ENCODE measurements around the gene REXO4. TPM values are rescaled to one million over a fixed set of nuclear protein-coding genes. Genes with fewer than 3 reads are reported as not detected.

REXO4 gene
- total and polyA plus RNA-seq, 4 donors, result 7.4 to 12.1 (median 9.1) TPM

DNA sequence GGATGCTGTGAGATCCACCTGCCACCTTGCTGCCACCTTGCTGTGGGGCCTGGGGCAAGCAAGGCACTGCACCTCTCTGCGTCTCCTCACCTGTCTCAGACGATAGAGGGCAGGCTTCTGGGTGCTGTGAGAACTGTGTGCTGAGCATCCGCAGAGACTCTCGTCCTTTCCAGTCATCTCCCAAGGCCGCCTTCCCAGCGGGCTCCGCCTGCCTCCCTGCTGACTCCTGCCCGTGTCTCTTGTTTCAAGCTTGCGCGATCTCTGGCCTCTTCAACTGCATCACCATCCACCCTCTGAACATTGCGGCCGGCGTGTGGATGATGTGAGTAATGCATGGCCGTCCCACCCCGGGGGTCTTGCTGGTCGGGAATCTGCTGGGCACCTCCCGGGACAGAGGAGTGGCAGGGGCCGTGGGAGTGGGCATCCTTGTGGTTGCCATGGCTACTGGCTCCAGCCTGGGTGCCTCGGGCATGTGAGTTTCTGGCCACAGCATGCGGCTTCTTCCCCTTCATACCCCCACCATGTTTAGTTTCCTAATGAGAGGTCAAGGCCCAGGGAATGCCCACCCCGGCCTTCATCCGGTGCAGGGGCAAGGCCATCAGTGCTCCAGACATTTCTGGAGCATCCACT lies 45.5 kb upstream of the REXO4 start:
- H3K36me3 ChIP-seq (ENCODE audit: control insufficient read depth in 4 of 4, insufficient read depth in 3 of 4, low read depth in 1 of 4, low read length in 3 of 4), result peaks cover 2 to 14% (median 12%) of the 10 kb centered on the region in 4 donors
- 93% methylated on average over 22 of the region's 22 CpGs for WGBS

More for the DNA sequence above, 45.5 kb upstream of the REXO4 start:
- no peak overlapping the region for H3K4me3 ChIP-seq (ENCODE audit: low read depth in 1 of 3, low read length in 3 of 3)
- no peak overlapping the region for H3K27ac ChIP-seq (ENCODE audit: low read depth in 1 of 2, low read length in 2 of 2)
- DNase-seq (ENCODE audit: low spot score), result no peak
- TF ChIP-seq RAD21 (IDR thresholded peaks at IDR 0.05), result no peak
- TF ChIP-seq SP1 (IDR thresholded peaks at IDR 0.05), result no peak
- no peak for TF ChIP-seq JUND (IDR thresholded peaks at IDR 0.05)
- TF ChIP-seq HNF4G (IDR thresholded peaks at IDR 0.05), result no peak
- no peak for TF ChIP-seq YY1 (IDR thresholded peaks at IDR 0.05)
- TF ChIP-seq ATF3 (IDR thresholded peaks at IDR 0.05), result no peak
- TF ChIP-seq EGR1 (IDR thresholded peaks at IDR 0.05; ENCODE audit: low read depth in 2 of 2), result no peak
- TF ChIP-seq NR2F2 (IDR thresholded peaks at IDR 0.05), result no peak
- no peak for TF ChIP-seq REST (IDR thresholded peaks at IDR 0.05)
- TF ChIP-seq HNF4A (conservative IDR thresholded peaks at IDR 0.05), result no peak
- TF ChIP-seq, protein P1, sequence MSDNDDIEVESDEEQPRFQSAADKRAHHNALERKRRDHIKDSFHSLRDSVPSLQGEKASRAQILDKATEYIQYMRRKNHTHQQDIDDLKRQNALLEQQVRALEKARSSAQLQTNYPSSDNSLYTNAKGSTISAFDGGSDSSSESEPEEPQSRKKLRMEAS (IDR thresholded peaks at IDR 0.05), result no peak
- TF ChIP-seq ZBTB33 (IDR thresholded peaks at IDR 0.05), result no peak
- TF ChIP-seq TAF1 (conservative IDR thresholded peaks at IDR 0.05), result no peak
- TF ChIP-seq RXRA (IDR thresholded peaks at IDR 0.05), result no peak
- TF ChIP-seq FOXA1 (IDR thresholded peaks at IDR 0.05), result no peak
- no peak for TF ChIP-seq CTCF (IDR thresholded peaks at IDR 0.05; ENCODE audit: low read depth, low read length, missing input control)
- TF ChIP-seq GABPA (IDR thresholded peaks at IDR 0.05 in 1 of 2, conservative IDR thresholded peaks at IDR 0.05 in 1 of 2), result no peak
- no peak overlapping the region for H3K9ac ChIP-seq (ENCODE audit: low read depth in 1 of 2, low read length in 2 of 2)
- no peaks in the 10 kb centered on the region for H3K9me3 ChIP-seq (ENCODE audit: control insufficient read depth in 4 of 4, low read length in 3 of 4)
- no peaks in the 10 kb centered on the region for H3K27me3 ChIP-seq (ENCODE audit: control insufficient read depth in 4 of 4, insufficient read depth in 4 of 4, low read length in 3 of 4)
- peaks cover 7 to 29% (median 21%) of the 10 kb centered on the region in 4 donors for H3K4me1 ChIP-seq (ENCODE audit: control insufficient read depth in 4 of 4, insufficient read depth in 4 of 4, low read length in 3 of 4)
